MCF 10A (cell line): ENCODE data around the gene PRSS33. TPM values are rescaled to one million over a fixed set of nuclear protein-coding genes. Genes with fewer than 3 reads are reported as not detected.

ENCODE experiments used
- BruUV-seq: library from RNA; stranded (reverse); fragments of 400-500 nt; replicated peaks from 2 replicates; lab custom pipeline; 2021; lab: Mats Ljungman, UMichigan
- CTCF ChIA-PET: fragments of 300-600 bp; sonication (Branson Sonifier 250); formaldehyde crosslinking; extraction: SDS; loops from one replicate; lab custom pipeline; 2021; ENCODE audit warnings: antibody characterized with exemption, inconsistent platforms; lab: Yijun Ruan, JAX
- POLR2A ChIA-PET: fragments of 300-600, 350-650 bp; sonication (Branson Sonifier 250); formaldehyde crosslinking; extraction: SDS; loops from one replicate; lab custom pipeline; 2020; ENCODE audit warnings: antibody characterized with exemption, inconsistent platforms; lab: Yijun Ruan, JAX
- DNase-seq: peaks from one replicate; pipeline ENCODE4 v3.0.0-alpha.2; 2018; ENCODE audit not compliant: unreplicated experiment
- H3K27ac Mint-ChIP-seq: one replicate; pipeline ENCODE4 v1.8.0; 2022; ENCODE audit warnings: mild to moderate bottlenecking, low read depth, mixed read lengths; ENCODE audit not compliant: unreplicated experiment
- H3K27me3 Mint-ChIP-seq: one replicate; pipeline ENCODE4 v1.8.0; 2022; ENCODE audit warnings: mixed read lengths; ENCODE audit not compliant: insufficient read depth, unreplicated experiment
- H3K36me3 Mint-ChIP-seq: one replicate; pipeline ENCODE4 v1.8.0; 2022; ENCODE audit warnings: mild to moderate bottlenecking, moderate library complexity, mixed read lengths; ENCODE audit not compliant: insufficient read depth, unreplicated experiment
- H3K4me1 Mint-ChIP-seq: one replicate; pipeline ENCODE4 v1.8.0; 2022; ENCODE audit warnings: mixed read lengths; ENCODE audit not compliant: insufficient read depth, unreplicated experiment
- H3K4me3 Mint-ChIP-seq: one replicate; pipeline ENCODE4 v1.8.0; 2022; ENCODE audit warnings: mild to moderate bottlenecking, moderate library complexity, mixed read lengths; ENCODE audit not compliant: unreplicated experiment
- H3K9me3 Mint-ChIP-seq: one replicate; pipeline ENCODE4 v1.8.0; 2022; ENCODE audit warnings: mixed read lengths; ENCODE audit not compliant: unreplicated experiment
- CTCF ChIP-seq: fragments of 200-600 bp; IDR thresholded peaks from one replicate; pipeline ENCODE4 v1.8.0; 2022; ENCODE audit warnings: antibody characterized with exemption, mild to moderate bottlenecking; ENCODE audit not compliant: unreplicated experiment
- intact Hi-C: fragments of 100-400 bp; cut with micrococcal nuclease; formaldehyde crosslinking; loops from 2 replicates; pipeline ENCODE4 v1.14.1; 2022
- total RNA-seq: library from RNA; stranded (reverse); gene quantifications from 2 replicates; pipeline ENCODE4 v1.2.3, GENCODE V29; 2022

The PRSS33 gene
- total RNA-seq, 1 experiment from 2014 or later = not detected

- no peaks in the 10 kb centered on the region for H3K27me3 Mint-ChIP-seq
- CTCF ChIA-PET = interaction anchor here (1.0 kb wide), 1 partner anchor 39 kb away, joined by 4 read pairs; no protein-coding TSS in a partner anchor
These were observed 34.3 kb upstream of the PRSS33 start for GRCh38 chr16:2821487-2822157.

GRCh38 chr16:2820836-2821486 lies 33.6 kb upstream of the PRSS33 start:
- BruUV-seq = no TSS peak
- Mint-ChIP-seq H3K4me3 (no peak overlapping the region), H3K27ac (no peak overlapping the region), H3K9me3 (no peaks in the 10 kb centered on the region), H3K36me3 (no peaks in the 10 kb centered on the region), H3K4me1 (no peaks in the 10 kb centered on the region), H3K27me3 (no peaks in the 10 kb centered on the region)
- intact Hi-C loops = no loop called here
- TF ChIP-seq CTCF = no peak
- DNase-seq = no peak
- ChIA-PET CTCF (no interaction called here), POLR2A (interaction anchor here (0.7 kb wide), 1 partner anchor 9 kb away, joined by 4 read pairs; no protein-coding TSS in a partner anchor)

More at GRCh38 chr16:2821487-2822157, 34.3 kb upstream of the PRSS33 start:
- Mint-ChIP-seq H3K27ac (no peak overlapping the region), H3K4me1 (no peaks in the 10 kb centered on the region), H3K36me3 (no peaks in the 10 kb centered on the region), H3K4me3 (no peak overlapping the region), H3K9me3 (no peaks in the 10 kb centered on the region)
- POLR2A ChIA-PET = interaction anchor here (0.7 kb wide), 1 partner anchor 9 kb away, joined by 4 read pairs; no protein-coding TSS in a partner anchor
- intact Hi-C loops = no loop called here
- no peak for TF ChIP-seq CTCF
- DNase-seq = no peak
- no TSS peak for BruUV-seq

- no peak for TF ChIP-seq CTCF
- Mint-ChIP-seq H3K27me3 (no peaks in the 10 kb centered on the region), H3K4me3 (no peak overlapping the region), H3K36me3 (no peaks in the 10 kb centered on the region), H3K27ac (no peak overlapping the region), H3K4me1 (no peaks in the 10 kb centered on the region), H3K9me3 (no peaks in the 10 kb centered on the region)
- ChIA-PET POLR2A (no interaction called here), CTCF (no interaction called here)
- intact Hi-C loops = no loop called here
- BruUV-seq = no TSS peak
- no peak for DNase-seq
These were observed 32.8 kb upstream of the PRSS33 start for GRCh38 chr16:2819939-2820835.
